Osteoblast (primary cell): ENCODE data around the gene ADCY10. TPM values are rescaled to one million over a fixed set of nuclear protein-coding genes. Genes with fewer than 3 reads are reported as not detected.

ENCODE experiments used
- DNase-seq: peaks from one replicate; pipeline ENCODE4 v3.0.0; 2011; ENCODE audit warnings: low spot score, mixed read lengths; ENCODE audit not compliant: insufficient read length; ENCODE audit errors: missing footprints
- H2AFZ ChIP-seq: 2 replicates; pipeline ENCODE4 v1.6.0; 2011; ENCODE audit warnings: mild to moderate bottlenecking, low read length
- H3K27ac ChIP-seq: 2 replicates; pipeline ENCODE4 v1.5.1; 2011; ENCODE audit warnings: mild to moderate bottlenecking, low read depth, low read length, moderate library complexity
- H3K27me3 ChIP-seq: 2 replicates; pipeline ENCODE4 v1.6.0; 2012; ENCODE audit warnings: mild to moderate bottlenecking, control low read depth, inconsistent platforms, low read length, moderate library complexity; ENCODE audit not compliant: insufficient read depth
- H3K36me3 ChIP-seq: 2 replicates; pipeline ENCODE4 v1.5.1; 2011; ENCODE audit warnings: mild to moderate bottlenecking, low read length, control low read depth, moderate library complexity; ENCODE audit not compliant: insufficient read depth
- H3K4me1 ChIP-seq: 2 replicates; pipeline ENCODE4 v1.5.1; 2011; ENCODE audit warnings: mild to moderate bottlenecking, low read length, control low read depth, moderate library complexity; ENCODE audit not compliant: insufficient read depth
- H3K4me2 ChIP-seq: 2 replicates; pipeline ENCODE4 v1.6.0; 2011; ENCODE audit warnings: mild to moderate bottlenecking, low read length; ENCODE audit not compliant: insufficient read depth
- H3K4me3 ChIP-seq: fragments of 200-600 bp; sonication (generic); 3 replicates; pipeline ENCODE4 v1.5.1; 2012; ENCODE audit warnings: mild to moderate bottlenecking, low read length, inconsistent platforms; ENCODE audit not compliant: insufficient read depth
- H3K79me2 ChIP-seq: 2 replicates; pipeline ENCODE4 v1.6.0; 2012; ENCODE audit warnings: mild to moderate bottlenecking, low read length, control low read depth, inconsistent platforms; ENCODE audit not compliant: insufficient read depth
- H3K9me3 ChIP-seq: 2 replicates; pipeline ENCODE4 v1.5.1; 2011; ENCODE audit warnings: low read depth, low read length, control low read depth
- H4K20me1 ChIP-seq: 2 replicates; pipeline ENCODE4 v1.6.0; 2012; ENCODE audit warnings: mild to moderate bottlenecking, low read length, control low read depth; ENCODE audit not compliant: insufficient read depth
- CTCF ChIP-seq: IDR thresholded peaks from 2 replicates; pipeline ENCODE4 v1.5.1; 2011; ENCODE audit warnings: mild to moderate bottlenecking, low read depth, low read length, moderate library complexity; ENCODE audit errors: extremely low read depth
- total RNA-seq: library from RNA; depleted of rRNA; stranded (reverse); fragments of >200 nt; gene quantifications from 2 replicates; pipeline ENCODE4 v1.2.3, GENCODE V29; 2012

The ADCY10 gene
- total RNA-seq, 1 donor = 0.36 TPM

GRCh38 chr1:167799747-167800146 lies 114.2 kb downstream of the ADCY10 start:
- Histone ChIP-seq H3K36me3 (no peaks in the 10 kb centered on the region), H2AFZ (no peak overlapping the region), H3K27me3 (no peaks in the 10 kb centered on the region), H3K4me2 (no peak overlapping the region), H4K20me1 (no peaks in the 10 kb centered on the region), H3K4me3 (no peak overlapping the region), H3K27ac (no peak overlapping the region), H3K4me1 (peaks cover 42% of the 10 kb centered on the region), H3K9me3 (no peaks in the 10 kb centered on the region), H3K79me2 (no peaks in the 10 kb centered on the region)
- no peak for DNase-seq
- no peak for TF ChIP-seq CTCF

- Histone ChIP-seq H3K36me3 (no peaks in the 10 kb centered on the region), H3K4me1 (peaks cover 40% of the 10 kb centered on the region), H4K20me1 (no peaks in the 10 kb centered on the region), H3K4me2 (no peak overlapping the region), H3K79me2 (no peaks in the 10 kb centered on the region), H3K27me3 (no peaks in the 10 kb centered on the region), H2AFZ (no peak overlapping the region), H3K27ac (no peak overlapping the region), H3K9me3 (no peaks in the 10 kb centered on the region), H3K4me3 (no peak overlapping the region)
- no peak for DNase-seq
- no peak for TF ChIP-seq CTCF
These were observed 115.0 kb downstream of the ADCY10 start for GRCh38 chr1:167798952-167799351.

- H3K79me2 ChIP-seq = no peaks in the 10 kb centered on the region
- DNase-seq = peak; percentile 80
- peak overlapping the region; percentile 93 for H3K27ac ChIP-seq
- peaks cover 44% of the 10 kb centered on the region for H3K4me1 ChIP-seq
- no peaks in the 10 kb centered on the region for H3K9me3 ChIP-seq
- no peak for TF ChIP-seq CTCF
- H2AFZ ChIP-seq = no peak overlapping the region
- no peak overlapping the region for H3K4me3 ChIP-seq
- H3K36me3 ChIP-seq = no peaks in the 10 kb centered on the region
- H4K20me1 ChIP-seq = no peaks in the 10 kb centered on the region
- peak overlapping the region; percentile 72 for H3K4me2 ChIP-seq
- no peaks in the 10 kb centered on the region for H3K27me3 ChIP-seq
These were observed 116.9 kb downstream of the ADCY10 start for GRCh38 chr1:167797015-167797414.

GRCh38 chr1:167795810-167796740 lies 117.9 kb downstream of the ADCY10 start:
- no peak for DNase-seq
- Histone ChIP-seq H4K20me1 (no peaks in the 10 kb centered on the region), H3K4me2 (peak overlapping the region; percentile 26)

More at GRCh38 chr1:167795810-167796740, 117.9 kb downstream of the ADCY10 start:
- Histone ChIP-seq H3K4me3 (no peak overlapping the region), H3K27ac (peak overlapping the region; percentile 93), H3K36me3 (no peaks in the 10 kb centered on the region), H3K4me1 (peaks cover 52% of the 10 kb centered on the region), H3K27me3 (no peaks in the 10 kb centered on the region), H2AFZ (no peak overlapping the region), H3K79me2 (no peaks in the 10 kb centered on the region), H3K9me3 (no peaks in the 10 kb centered on the region)
- no peak for TF ChIP-seq CTCF
